Stimulated activated CD8-positive, alpha-beta memory T cell treated with anti-CD3 and anti-CD28 coated beads, Interleukin-12 subunit alpha, Interleukin-12 subunit beta, amount 100 ng/mL, for 4 hours (primary cell): ENCODE results near the gene MYH16.
"Not testable (repeated sequence)": the region's sequence is repeated elsewhere in the genome, so short reads cannot be mapped to it uniquely, and the experiment has no call there.

Experiments
- DNase-seq: peaks from one replicate; pipeline ENCODE4 v3.0.0-alpha.2; 2020; ENCODE audit warnings: low read depth

The MYH16 gene

DNA sequence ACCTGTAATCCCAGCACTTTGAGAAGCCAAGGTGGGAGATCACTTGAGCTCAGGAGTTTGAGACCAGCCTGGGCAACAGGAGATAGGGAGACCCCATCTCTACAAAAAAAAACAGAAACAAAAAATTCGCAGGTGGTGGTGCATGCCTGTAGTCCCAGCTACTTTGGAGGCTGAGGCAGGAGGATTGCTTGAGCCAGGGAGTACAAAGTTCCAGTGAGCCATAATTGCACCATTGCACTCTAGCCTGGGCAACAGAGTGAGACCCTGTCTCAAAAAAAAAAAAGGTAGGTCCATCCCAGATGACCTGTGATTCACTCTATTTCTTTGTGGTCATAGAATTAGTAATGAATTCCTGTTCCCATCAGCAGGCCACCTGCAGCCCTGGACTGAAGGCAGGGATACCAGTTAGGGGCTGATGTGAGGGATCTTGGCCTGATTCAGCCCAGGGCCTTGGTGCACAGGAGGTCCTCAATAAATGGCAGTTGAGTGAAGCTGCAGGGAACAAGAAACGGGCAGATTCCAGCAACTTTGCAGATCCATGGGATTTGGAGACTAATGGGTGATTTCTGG lies at the start of gene MYH16:
Gene MYH16, plus strand, starts transcription at position 364 of the 570 bp plus-strand sequence.
- no peak for DNase-seq

DNA sequence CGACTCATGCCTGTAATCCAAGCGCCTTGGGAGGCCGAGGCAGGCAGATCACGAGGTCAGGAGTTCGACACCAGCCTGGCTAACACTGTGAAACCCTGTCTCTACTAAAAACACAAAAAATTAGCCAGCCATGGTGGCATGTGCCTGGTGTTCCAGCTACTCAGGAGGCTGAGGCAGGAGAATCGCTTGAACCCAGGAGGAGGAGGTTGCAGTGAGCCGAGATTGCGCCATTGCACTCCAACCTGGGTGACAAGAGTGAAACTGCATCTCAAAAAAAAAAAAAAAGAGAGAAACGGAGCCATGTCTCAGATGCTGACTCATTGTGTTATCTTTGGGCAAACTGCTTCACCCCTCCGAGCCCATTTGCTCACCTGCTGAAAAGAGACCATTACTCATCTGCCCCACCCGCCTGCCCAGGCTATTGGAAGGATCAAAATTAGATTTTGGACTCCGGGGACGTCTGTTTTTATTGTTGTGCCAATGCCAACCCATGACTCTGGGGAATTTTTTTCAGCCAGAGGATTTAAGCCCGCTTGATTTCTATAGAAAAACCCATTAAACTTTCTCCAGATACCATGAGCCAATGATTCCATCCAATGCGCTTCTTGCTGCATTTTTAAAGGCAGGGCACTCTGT lies 48.3 kb upstream of the MYH16 start:
- DNase-seq: not testable (repeated sequence)

GRCh38 chr7:99224899-99225265 lies 47.8 kb upstream of the MYH16 start:
- no peak for DNase-seq

GRCh38 chr7:99229234-99229633 lies 43.4 kb upstream of the MYH16 start:
- DNase-seq: no peak

- no peak for DNase-seq
Measured at GRCh38 chr7:99232082-99232770, 40.4 kb upstream of the MYH16 start.

DNA sequence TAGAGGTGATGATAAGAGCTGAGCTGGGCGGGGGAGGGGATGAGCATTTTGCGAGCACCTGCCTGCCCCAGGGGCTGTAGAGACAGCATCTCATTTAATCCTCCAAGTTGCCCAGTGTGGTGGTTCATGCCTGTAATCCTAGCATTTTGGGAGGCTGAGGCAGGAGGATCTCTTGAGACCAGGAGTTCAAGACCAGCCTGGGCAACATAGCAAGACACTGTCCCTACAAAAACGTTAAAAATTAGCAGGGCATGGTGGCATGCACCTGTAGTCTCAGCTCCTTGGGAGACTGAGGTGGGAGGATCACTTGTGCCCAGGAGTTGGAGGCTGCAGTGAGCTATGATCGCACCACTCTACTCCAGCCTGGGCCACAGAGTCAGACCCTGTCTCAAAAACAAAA lies 39.7 kb upstream of the MYH16 start:
- not testable (repeated sequence) for DNase-seq

DNA sequence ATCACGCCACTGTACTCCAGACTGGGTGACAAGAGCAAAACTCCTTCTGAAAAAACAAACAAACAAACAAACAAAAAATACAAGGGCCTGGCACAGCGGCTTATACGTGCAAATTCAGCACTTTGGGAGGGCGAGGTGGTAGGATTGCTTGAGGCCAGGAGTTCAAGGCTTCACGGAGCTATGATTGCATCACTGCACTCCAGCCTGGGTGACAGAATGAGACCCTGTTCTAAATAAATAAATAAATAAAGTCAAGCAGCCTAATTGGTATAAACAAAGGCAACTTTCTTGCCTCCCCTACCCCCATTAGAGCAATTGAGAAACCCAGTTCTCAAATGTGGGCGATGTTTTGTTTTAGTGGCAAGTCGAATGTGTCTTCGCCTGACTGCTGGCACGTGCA lies 38.5 kb upstream of the MYH16 start:
- no peak for DNase-seq

- no peak for DNase-seq
Measured at GRCh38 chr7:99235925-99236324, 36.7 kb upstream of the MYH16 start.

- not testable (repeated sequence) for DNase-seq
Measured at GRCh38 chr7:99237876-99238275, 34.8 kb upstream of the MYH16 start.

- DNase-seq: no peak
Measured at GRCh38 chr7:99238558-99239341, 33.9 kb upstream of the MYH16 start.

- DNase-seq: no peak
Measured at GRCh38 chr7:99242682-99243081, 30.0 kb upstream of the MYH16 start.

DNA sequence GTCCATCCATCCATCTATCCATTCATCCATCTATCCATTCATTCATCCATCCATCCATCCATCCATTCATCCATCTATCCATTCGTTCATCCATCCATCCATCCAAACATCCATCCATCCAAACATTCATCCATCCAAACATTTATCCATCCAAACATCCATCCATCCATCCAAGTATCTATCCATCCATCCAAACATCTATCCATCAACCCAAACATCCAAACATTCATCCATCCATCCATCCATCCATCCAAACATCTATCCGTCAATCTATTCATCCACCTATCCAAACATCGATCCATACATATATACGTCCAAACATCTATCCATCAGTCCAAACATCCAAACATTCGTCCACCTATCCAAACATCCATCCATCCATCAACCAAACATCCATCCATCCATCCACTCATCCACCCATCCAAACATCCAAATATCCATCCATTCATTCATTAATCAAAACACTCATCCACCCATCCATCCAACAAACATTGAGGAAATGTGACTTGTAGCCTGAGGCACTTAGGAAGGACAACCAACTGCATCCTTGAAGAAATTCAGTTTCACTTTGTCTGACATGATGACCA lies 28.8 kb upstream of the MYH16 start:
- no peak for DNase-seq

GRCh38 chr7:99244939-99245338 lies 27.7 kb upstream of the MYH16 start:
- no peak for DNase-seq

DNA sequence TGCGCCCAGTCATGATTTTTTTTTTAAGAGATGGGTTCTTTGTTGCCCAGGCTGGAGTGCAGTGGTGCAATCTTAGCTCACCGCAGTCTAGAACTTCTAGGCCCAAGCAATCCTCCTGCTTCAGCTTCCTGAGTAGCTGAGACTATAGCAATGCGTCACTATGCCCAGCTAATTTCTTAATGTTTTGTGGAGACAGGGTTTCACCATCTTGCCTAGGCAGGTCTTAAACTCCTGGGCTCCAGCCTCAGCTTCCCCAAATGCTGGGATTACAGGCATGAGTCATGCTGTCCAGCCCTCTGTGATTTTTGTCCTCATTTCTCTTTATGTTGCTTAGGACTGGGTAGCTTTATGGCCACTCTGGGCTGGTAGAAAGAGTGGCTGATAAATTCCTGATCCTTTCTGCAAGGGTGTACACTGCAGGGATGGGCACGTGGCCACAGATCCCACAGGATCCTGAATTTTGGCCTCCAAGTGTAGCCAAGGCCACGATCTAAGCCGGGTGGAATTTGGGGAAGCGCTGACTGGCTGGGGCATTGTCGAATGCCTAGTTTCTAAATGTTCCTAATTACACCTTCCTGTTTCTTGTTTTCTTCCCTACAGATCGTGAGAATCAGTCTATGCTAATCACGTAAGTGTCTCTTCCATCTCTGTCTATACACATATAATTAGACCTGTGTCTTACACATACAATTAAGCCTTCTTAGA lies 24.1 kb upstream of the MYH16 start:
- DNase-seq: no peak

DNA sequence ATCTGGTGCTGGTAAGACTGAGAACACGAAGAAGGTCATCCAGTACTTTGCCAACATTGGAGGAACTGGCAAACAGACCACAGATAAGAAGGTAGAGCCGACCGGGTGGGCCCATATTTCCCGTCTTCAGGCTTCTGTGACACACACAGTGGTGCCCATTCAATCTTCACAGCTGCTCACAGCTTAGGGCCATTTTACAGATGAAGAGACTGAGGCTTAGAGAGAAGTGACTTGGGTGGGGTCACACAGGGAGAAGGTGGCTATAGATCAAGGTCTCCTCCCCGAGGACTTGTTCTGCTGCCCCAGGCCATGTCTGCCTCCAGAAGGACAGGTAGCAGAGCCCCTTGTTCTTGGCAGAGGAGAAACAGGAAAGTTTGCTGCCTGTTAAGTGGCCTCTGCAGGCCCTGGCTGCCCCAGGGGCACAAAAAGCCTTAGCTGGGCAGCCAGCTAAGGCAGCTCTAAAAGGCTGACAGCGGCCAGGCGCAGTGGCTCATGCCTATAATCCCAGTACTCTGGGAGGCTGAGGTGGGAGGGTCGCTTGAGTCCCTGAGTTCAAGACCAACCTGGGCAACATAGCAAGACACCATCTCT lies 22.6 kb upstream of the MYH16 start:
- no peak for DNase-seq

DNA sequence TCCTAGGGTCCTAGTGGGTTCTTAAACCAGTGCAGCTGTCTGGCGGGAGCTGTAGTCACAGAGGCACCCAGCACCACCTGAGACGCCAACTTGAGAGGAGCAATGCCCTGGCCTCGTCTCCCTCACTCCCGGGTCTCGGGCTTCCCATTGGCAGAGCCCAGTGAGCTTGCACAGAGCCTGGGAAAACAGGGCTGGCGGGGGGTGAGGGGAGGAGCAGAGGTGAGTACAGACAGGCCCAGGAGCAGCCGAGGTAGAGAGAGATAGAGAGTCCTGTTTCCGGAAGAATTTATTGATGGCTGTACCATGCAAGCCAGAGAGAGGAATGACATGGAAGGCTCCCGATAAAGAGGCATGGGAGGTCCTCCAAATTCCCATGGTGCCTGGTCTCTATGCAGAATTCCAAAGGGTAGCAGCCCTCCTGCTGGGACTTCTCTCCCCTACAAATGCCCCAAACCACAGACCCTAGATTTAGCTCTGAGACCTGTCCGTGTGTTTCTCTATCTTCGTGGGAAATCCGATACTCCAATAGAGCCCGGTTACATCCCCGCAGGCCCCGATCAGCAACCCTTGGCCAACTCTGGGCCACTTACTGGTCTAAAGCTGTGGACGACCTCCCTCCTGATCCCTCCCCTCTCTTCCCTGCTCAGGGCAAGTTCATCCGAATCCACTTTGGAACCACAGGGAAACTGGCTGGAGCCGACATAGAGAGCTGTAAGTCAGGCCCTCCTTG lies 20.3 kb upstream of the MYH16 start:
- no peak for DNase-seq

GRCh38 chr7:99253369-99253768 lies 19.3 kb upstream of the MYH16 start:
- no peak for DNase-seq

DNA sequence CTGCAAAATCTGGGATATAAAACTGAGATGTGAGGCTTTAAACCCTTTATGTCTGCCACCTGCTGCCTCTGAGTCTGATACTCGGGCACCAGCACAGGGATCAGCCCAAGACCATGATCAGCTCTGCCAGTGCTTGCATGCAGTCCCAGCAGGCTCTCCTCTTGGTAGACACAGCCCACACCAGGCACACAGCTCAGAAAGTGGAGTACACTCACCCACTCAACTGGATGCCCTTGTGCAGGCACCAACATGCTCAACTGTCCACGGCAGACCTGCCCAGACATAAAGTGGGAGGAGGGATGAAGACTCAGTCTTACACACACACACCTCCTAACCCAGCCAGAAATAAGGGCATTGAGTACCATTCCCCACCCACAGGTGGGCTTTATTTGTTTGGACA lies 18.2 kb upstream of the MYH16 start:
- no peak for DNase-seq

- no peak for DNase-seq
Measured at GRCh38 chr7:99255463-99255862, 17.2 kb upstream of the MYH16 start.

DNA sequence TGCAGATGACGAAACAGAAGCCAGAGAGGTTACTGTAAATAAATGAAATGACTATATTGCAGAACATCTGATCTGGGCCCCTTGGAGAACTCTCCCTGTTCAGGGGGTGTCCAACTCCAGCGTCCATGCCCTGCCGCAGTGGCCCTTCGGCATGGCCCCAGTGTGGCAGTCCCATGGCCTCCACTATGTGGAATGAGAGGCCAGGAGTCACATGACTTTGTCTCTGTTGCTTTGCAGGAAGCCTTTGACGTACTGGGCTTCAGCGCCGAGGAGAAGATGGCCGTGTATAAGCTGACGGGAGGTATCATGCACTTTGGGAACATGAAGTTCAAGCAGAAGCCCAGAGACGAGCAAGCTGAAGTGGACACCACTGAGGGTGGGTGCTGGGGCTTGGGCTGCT lies 15.6 kb upstream of the MYH16 start:
- DNase-seq: no peak

DNA sequence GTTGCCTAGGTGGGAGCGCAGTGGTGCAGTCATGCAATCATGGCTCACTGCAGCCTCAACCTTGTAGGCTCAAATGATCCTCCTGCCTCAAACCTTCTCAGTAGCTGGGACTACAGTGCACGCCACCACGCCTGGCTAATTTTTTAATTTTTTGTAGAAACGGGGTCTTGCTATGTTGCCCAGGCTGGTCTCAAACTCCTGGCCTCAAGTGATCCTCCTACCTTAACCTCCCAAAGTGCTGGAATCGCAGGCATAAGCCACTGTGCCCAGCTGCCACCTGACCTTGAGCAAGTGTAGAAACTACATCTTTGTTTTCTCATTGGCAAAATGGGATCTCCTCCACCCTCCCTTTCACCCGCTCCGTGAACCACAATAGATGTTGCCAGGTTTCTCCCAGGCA lies 15.0 kb upstream of the MYH16 start:
- no peak for DNase-seq
